IPS-18c (cell line): ENCODE data around the gene PLCL1.

Source experiments
- H3K4me3 ChIP-seq: 2 replicates; pipeline ENCODE4 v1.7.0; 2013; ENCODE audit warnings: low read depth, mild to moderate bottlenecking, low read length, moderate library complexity; ENCODE audit not compliant: insufficient read depth
- H3K9me3 ChIP-seq: one replicate; pipeline ENCODE4 v1.6.1; 2013; ENCODE audit warnings: mild to moderate bottlenecking, low read length, moderate library complexity; ENCODE audit not compliant: control insufficient read depth, insufficient read depth

The PLCL1 gene

GRCh38 chr2:197949224-197949623, 144.8 kb downstream of the PLCL1 start:
- H3K9me3 ChIP-seq = no peaks in the 10 kb centered on the region
- no peak overlapping the region for H3K4me3 ChIP-seq

DNA sequence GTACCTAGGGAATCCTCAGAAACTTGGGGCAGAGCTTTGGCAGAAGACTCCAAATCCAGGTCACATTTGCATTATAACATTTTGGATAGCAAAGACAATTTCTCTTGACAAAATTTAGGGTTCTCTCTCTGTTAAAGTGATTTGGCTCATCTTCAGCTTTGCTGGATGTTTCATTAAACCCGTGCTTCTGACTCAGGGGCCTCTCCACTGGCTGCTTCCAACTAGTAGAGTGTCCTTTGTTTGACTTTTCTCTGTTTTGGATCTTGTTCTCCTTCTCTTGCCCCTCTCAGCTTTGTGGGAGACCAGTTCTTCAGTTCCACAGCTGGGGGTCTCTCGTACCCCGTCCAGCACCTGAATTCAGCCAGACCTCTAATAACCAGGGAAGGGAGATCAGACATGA, 145.6 kb downstream of the PLCL1 start:
- H3K9me3 ChIP-seq = no peaks in the 10 kb centered on the region
- H3K4me3 ChIP-seq = no peak overlapping the region

DNA sequence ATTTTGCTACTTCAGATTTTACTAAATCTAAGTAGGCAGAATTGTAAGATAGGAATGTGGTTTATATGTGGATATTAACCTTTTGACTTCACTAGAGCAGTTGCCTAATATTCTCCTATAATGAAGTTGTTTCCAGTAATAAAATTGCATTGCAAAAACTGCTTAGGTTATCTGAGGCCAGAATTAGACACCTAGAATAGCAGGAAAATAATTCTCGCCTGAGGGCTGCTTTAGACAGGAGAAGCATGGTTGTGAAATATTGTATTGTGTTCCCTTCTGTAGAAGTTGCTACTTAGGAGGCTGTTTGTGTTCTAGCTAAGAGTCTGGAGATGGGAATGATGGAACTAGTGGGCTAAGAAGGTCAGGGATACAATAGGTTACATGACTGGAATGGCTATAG, 146.3 kb downstream of the PLCL1 start:
- Histone ChIP-seq H3K9me3 (no peaks in the 10 kb centered on the region), H3K4me3 (no peak overlapping the region; the same call in 1 of the 2 replicates)

- H3K4me3 ChIP-seq = no peak overlapping the region
- no peaks in the 10 kb centered on the region for H3K9me3 ChIP-seq
Measured at GRCh38 chr2:197952540-197953202, 148.3 kb downstream of the PLCL1 start.

DNA sequence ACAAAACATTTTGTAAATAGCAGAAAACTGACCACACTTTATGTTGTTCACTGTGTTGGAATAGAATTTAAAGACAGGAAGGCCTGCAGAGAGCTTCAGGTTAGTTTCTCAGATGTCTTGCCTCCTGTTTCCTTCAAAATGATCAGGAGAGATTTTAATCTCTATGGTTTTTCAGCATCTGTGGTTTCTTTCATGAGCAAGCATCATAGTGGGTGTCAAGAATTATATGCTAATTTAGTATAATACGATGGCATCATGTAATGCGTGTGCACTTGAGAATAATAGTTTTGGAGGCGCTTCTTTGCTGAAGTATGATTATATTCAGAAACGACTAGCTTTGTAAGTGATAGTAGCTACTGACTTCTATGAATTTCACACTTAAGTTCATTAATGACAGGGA, 149.9 kb downstream of the PLCL1 start:
- Histone ChIP-seq H3K4me3 (no peak overlapping the region), H3K9me3 (no peaks in the 10 kb centered on the region)

DNA sequence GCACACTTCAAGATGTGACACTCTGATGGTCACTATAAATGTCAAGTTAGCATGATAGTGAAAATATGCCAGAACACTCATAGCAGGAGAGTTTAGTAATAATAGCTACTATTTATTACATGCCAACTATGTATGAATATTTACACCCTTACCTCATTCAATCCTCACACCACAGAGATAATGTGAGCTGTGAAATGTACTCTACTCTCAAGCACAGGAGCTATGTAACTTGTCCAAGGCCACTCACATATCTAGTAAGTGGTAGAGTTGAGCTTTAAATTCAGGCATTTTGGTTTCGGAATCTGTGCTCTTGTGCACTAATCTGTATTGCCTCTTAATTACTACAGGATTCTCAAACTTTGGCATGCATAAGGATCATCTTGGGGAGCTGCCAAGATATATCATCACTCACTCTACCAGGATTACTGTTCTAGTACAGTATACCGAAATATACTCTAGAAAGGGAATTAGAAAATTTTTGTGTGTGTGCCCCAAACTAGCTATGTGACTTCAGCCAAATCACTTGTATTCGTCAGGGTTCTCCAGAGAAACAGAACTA, 154.3 kb downstream of the PLCL1 start:
- Histone ChIP-seq H3K4me3 (no peak overlapping the region), H3K9me3 (no peaks in the 10 kb centered on the region)

DNA sequence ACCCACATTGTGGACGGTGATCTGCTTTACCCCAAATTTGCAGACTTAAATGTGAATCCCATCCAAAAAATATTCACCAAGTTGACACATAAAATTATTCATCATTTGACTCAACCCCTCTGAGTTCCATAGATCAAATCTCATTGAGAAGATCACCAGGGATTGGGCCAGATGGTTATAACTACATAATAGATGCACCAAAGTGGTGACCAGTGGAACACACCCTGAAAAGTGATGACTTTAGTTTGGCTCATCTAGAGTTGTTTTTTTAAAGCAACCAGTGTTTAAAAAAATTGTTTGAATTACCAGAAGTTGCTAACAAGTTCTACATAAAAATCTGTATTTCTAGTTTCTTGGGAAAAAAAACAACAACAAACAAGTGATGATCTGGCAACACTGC, 155.0 kb downstream of the PLCL1 start:
- no peak overlapping the region for H3K4me3 ChIP-seq
- H3K9me3 ChIP-seq = no peaks in the 10 kb centered on the region

DNA sequence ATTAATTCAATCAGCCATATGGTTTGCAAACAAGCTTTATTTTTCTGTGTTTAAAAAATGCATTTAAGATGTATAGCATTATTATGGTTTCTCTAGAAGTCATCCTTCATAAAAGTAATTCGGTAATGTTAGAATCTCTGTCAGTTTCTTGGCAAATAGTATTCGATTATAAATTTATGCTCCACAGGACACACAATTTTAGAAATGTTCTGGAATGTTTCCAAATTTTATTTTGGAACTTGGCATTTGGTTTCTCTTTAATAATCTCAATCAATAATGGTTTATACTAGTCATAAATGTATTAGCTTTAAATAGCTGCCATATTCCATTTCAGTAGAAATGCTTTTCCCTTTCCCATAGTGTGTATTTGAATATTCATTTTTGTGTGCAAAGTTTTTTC, 156.4 kb downstream of the PLCL1 start:
- no peak overlapping the region for H3K4me3 ChIP-seq
- no peaks in the 10 kb centered on the region for H3K9me3 ChIP-seq

- no peaks in the 10 kb centered on the region for H3K9me3 ChIP-seq
- no peak overlapping the region for H3K4me3 ChIP-seq
Measured at GRCh38 chr2:197964720-197965119, 160.3 kb downstream of the PLCL1 start.

DNA sequence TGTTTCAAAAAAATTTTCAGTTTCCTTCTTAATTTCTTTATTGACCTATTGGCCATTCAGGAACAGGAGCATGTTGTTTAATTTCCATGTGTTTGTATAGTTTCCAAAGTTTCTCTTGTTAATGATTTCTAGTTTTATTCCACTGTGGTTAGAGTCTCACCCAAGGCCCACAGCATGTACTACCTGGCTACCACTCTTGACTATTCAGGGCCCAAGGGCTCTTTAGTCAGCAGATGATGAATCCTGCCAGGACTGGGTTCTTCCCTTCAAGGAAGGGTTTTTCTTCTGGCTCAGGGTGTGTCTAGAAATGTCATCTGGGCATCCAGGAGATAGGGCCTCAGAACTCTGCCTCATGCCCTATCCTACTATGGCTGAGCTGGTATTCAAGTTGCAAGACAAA, 161.4 kb downstream of the PLCL1 start:
- Histone ChIP-seq H3K9me3 (no peaks in the 10 kb centered on the region), H3K4me3 (no peak overlapping the region)

GRCh38 chr2:197969391-197969893, 165.0 kb downstream of the PLCL1 start:
- Histone ChIP-seq H3K4me3 (no peak overlapping the region), H3K9me3 (no peaks in the 10 kb centered on the region)

DNA sequence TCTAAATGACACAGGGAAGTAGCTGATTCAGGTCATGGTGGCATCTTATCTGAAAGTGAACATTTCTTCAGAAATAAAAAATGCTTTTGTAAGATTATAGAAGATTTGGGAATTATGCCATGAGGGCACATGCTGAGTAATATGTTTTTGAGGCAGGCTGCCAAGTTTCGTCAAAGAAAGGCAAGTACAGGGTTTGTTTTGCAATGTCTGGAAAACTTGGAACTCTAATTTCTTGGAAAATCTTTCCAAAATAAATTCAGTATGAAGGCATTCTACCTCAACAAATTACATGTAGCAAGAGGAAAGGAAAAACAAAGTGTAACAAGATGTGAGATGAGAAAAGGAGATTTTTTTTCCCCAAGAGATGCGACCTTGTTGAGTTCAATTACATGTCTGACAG, 167.7 kb downstream of the PLCL1 start:
- Histone ChIP-seq H3K4me3 (no peak overlapping the region), H3K9me3 (no peaks in the 10 kb centered on the region)

DNA sequence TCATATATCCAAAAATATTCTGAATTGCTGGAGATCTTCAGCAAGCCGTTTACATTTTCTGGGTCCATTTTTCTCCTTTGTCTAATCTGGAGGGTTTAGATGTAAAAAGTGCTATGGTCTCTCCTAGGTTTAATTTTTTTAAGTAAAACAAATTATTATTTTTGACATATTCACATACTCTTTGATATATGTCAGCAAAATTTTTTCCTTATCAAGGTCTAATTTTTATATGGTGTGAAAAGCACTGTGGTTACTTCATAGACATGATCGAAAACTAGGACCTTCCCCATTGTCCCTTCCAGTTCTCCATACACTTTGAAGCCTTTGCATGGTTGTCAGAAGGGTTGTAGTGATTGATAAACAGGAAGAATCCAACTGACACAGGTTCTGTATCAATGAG, 168.2 kb downstream of the PLCL1 start:
- no peak overlapping the region for H3K4me3 ChIP-seq

DNA sequence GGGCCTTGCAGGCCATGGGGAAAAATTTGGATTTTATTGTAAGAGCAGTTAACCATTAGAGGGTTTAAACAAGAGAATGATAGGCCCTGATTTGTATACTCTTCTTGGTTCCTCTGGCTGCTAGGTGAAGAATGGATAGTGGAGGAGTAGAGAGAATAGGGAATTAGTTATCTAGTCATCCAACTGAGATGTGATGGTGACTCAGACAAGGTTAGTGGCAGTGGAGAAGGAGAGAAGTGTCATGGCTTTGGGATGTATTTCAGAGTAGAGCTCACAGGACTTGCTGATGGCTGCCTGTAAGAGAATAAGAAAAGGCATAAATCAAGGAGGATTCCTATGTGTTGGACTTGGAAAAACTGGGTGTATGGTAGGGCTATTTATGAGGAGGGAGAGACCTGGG, 169.4 kb downstream of the PLCL1 start:
- Histone ChIP-seq H3K9me3 (no peaks in the 10 kb centered on the region), H3K4me3 (no peak overlapping the region)

More for the DNA sequence above, 168.2 kb downstream of the PLCL1 start:
- H3K9me3 ChIP-seq = no peaks in the 10 kb centered on the region

DNA sequence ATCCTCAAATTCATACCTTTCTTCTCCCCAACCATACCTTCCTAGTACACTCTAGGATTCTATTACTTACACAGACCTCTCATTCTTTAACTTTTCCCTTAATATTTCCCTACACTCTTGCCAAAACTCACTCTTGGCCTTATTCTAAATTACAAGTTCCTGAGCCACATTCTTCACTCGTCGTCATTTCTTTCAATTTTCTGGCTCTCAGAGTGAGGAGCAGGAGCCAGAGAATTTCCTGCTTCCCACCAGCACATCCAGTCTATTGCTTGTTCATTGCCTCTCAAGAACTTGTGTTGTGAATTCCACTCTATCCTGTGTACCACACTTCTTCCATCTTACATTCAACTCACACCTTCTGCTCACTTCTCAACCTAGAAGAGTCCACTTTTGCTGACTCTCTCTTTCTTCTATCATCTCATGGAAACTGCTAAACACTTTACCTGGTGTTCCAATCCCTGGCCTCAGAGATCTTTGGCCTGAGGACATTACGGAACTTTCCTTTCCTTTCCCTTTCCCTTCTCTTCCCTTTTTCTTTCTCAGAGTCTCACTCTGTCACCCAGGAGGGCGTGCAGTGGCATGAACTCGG, 171.6 kb downstream of the PLCL1 start:
- Histone ChIP-seq H3K9me3 (no peaks in the 10 kb centered on the region), H3K4me3 (no peak overlapping the region)

- H3K9me3 ChIP-seq = no peaks in the 10 kb centered on the region
Measured at GRCh38 chr2:197978971-197979370, 174.6 kb downstream of the PLCL1 start.

GRCh38 chr2:197982565-197982964, 178.2 kb downstream of the PLCL1 start:
- Histone ChIP-seq H3K9me3 (no peaks in the 10 kb centered on the region), H3K4me3 (no peak overlapping the region)

More at GRCh38 chr2:197978971-197979370, 174.6 kb downstream of the PLCL1 start:
- no peak overlapping the region for H3K4me3 ChIP-seq

GRCh38 chr2:197985029-197985638, 180.7 kb downstream of the PLCL1 start:
- H3K4me3 ChIP-seq = no peak overlapping the region
- no peaks in the 10 kb centered on the region for H3K9me3 ChIP-seq
